IMR-90 (cell line): Measurements from ENCODE around the gene GNAT3. TPM values are rescaled to one million over a fixed set of nuclear protein-coding genes. Genes with fewer than 3 reads are reported as not detected.

ENCODE experiments used
- ATAC-seq: fragments of 200-7000 bp; cut with Tn5 transposase; 2 replicates; pipeline ENCODE4 v1.9.1; 2020; ENCODE audit warnings: low read depth, mild to moderate bottlenecking, moderate library complexity
- BruUV-seq: library from RNA; stranded (reverse); fragments of 400-500 nt; replicated peaks from 2 replicates; lab custom pipeline; 2021; lab: Mats Ljungman, UMichigan
- CTCF ChIA-PET: fragments of 300-600 bp; formaldehyde crosslinking; extraction: SDS; loops from one replicate; lab custom pipeline; 2021; ENCODE audit warnings: antibody characterized with exemption; lab: Yijun Ruan, JAX
- POLR2A ChIA-PET: fragments of 300-600 bp; sonication (Branson Sonifier 250); formaldehyde crosslinking; loops from one replicate; lab custom pipeline; 2022; ENCODE audit warnings: antibody characterized with exemption; ENCODE audit not compliant: unreplicated experiment; lab: Charles Lee
- DNase-seq: peaks from one replicate; pipeline ENCODE4 v3.0.0; 2013
- H2AFZ ChIP-seq: replicated peaks from 2 replicates; pipeline ENCODE3; 2013; ENCODE audit warnings: low read length, mild to moderate bottlenecking; ENCODE audit not compliant: poor library complexity
- H2AK5ac ChIP-seq: 2 replicates; pipeline ENCODE4 v1.6.1; 2013; ENCODE audit warnings: low read depth, low read length, inconsistent platforms
- H2AK9ac ChIP-seq: replicated peaks from 2 replicates; pipeline ENCODE3; 2013; ENCODE audit warnings: mild to moderate bottlenecking, low read depth, low read length, moderate library complexity; ENCODE audit not compliant: poor library complexity
- H2BK120ac ChIP-seq: 2 replicates; pipeline ENCODE4 v1.6.1; 2013; ENCODE audit warnings: low read depth, low read length, inconsistent platforms
- H2BK15ac ChIP-seq: 3 replicates; pipeline ENCODE4 v1.6.1; 2013; ENCODE audit warnings: low read depth, low read length, inconsistent platforms
- H2BK20ac ChIP-seq: 2 replicates; pipeline ENCODE4 v1.6.1; 2013; ENCODE audit warnings: low read depth, mild to moderate bottlenecking, inconsistent platforms, low read length, moderate library complexity
- H2BK5ac ChIP-seq: 2 replicates; pipeline ENCODE4 v1.6.1; 2013; ENCODE audit warnings: mild to moderate bottlenecking, low read depth, low read length, inconsistent platforms; ENCODE audit not compliant: poor library complexity, severe bottlenecking
- H3K14ac ChIP-seq: replicated peaks from 2 replicates; pipeline ENCODE4 v1.6.1; 2013; ENCODE audit warnings: low read depth, low read length, inconsistent platforms
- H3K18ac ChIP-seq: 2 replicates; pipeline ENCODE4 v1.6.1; 2013; ENCODE audit warnings: low read depth, low read length, control low read depth
- H3K23ac ChIP-seq: 2 replicates; pipeline ENCODE4 v1.6.1; 2013; ENCODE audit warnings: low read depth, low read length, inconsistent platforms
- H3K27ac ChIP-seq: 2 replicates; pipeline ENCODE4 v1.5.1; 2013; ENCODE audit warnings: mild to moderate bottlenecking, control low read depth, low read length; ENCODE audit not compliant: insufficient read depth
- H3K27me3 ChIP-seq: 2 replicates; pipeline ENCODE4 v1.6.1; 2013; ENCODE audit warnings: low read length; ENCODE audit not compliant: control insufficient read depth, insufficient read depth
- H3K36me3 ChIP-seq: 2 replicates; pipeline ENCODE4 v1.6.1; 2013; ENCODE audit warnings: low read length, mixed read lengths; ENCODE audit not compliant: control insufficient read depth, insufficient read depth
- H3K4ac ChIP-seq: 2 replicates; pipeline ENCODE4 v1.6.1; 2013; ENCODE audit warnings: low read depth, low read length, inconsistent platforms
- H3K4me1 ChIP-seq: 2 replicates; pipeline ENCODE4 v1.6.1; 2013; ENCODE audit warnings: low read length, mixed read lengths; ENCODE audit not compliant: control insufficient read depth, insufficient read depth
- H3K4me2 ChIP-seq: 2 replicates; pipeline ENCODE4 v1.6.1; 2013; ENCODE audit warnings: low read depth, mild to moderate bottlenecking, control low read depth, low read length, moderate library complexity
- H3K4me3 ChIP-seq: 2 replicates; pipeline ENCODE4 v1.5.1; 2013; ENCODE audit warnings: low read depth, mild to moderate bottlenecking, control low read depth, low read length, moderate library complexity; ENCODE audit not compliant: insufficient read depth
- H3K56ac ChIP-seq: 2 replicates; pipeline ENCODE4 v1.6.1; 2013; ENCODE audit warnings: low read length, inconsistent platforms; ENCODE audit not compliant: insufficient read depth; ENCODE audit errors: extremely low read depth
- H3K79me1 ChIP-seq, 2 experiments: 2 replicates each; pipeline ENCODE4 v1.6.1; 2013; ENCODE audit warnings: low read length in 2 of 2, inconsistent platforms in 1 of 2, low read depth in 1 of 2
- H3K9ac ChIP-seq: 2 replicates; pipeline ENCODE4 v1.6.1; 2013; ENCODE audit warnings: low read depth, low read length, control low read depth
- H3K9me1 ChIP-seq: 2 replicates; pipeline ENCODE4 v1.6.1; 2013; ENCODE audit warnings: low read length, inconsistent platforms; ENCODE audit not compliant: insufficient read depth
- H3K9me3 ChIP-seq: 2 replicates; pipeline ENCODE4 v1.6.1; 2013; ENCODE audit warnings: low read length; ENCODE audit not compliant: control insufficient read depth, insufficient read depth
- H4K20me1 ChIP-seq: 2 replicates; pipeline ENCODE4 v1.6.1; 2013; ENCODE audit warnings: low read length, inconsistent platforms; ENCODE audit not compliant: insufficient read depth
- H4K5ac ChIP-seq: 2 replicates; pipeline ENCODE4 v1.6.1; 2013; ENCODE audit warnings: mild to moderate bottlenecking, low read depth, low read length, control low read depth
- H4K8ac ChIP-seq, 2 experiments: 2 replicates each; pipeline ENCODE4 v1.6.1; 2013; ENCODE audit warnings: low read depth in 2 of 2, low read length in 2 of 2, control low read depth in 1 of 2, inconsistent platforms in 1 of 2
- H4K91ac ChIP-seq: 2 replicates; pipeline ENCODE4 v1.6.1; 2013; ENCODE audit warnings: low read depth, low read length, inconsistent platforms; ENCODE audit not compliant: insufficient read depth
- BHLHE40 ChIP-seq: fragments of 150-350 bp; IDR thresholded peaks from 2 replicates; pipeline ENCODE4 v1.6.1; 2016; ENCODE audit warnings: mild to moderate bottlenecking, low read depth, low read length
- CHD1 ChIP-seq: IDR thresholded peaks from 2 replicates; pipeline ENCODE4 v1.6.1; 2012; ENCODE audit warnings: low read depth, low read length, improper control_type of control experiment
- CTCF ChIP-seq: conservative IDR thresholded peaks from 2 replicates; pipeline ENCODE4 v1.5.1; 2012; ENCODE audit warnings: mild to moderate bottlenecking, low read depth, low read length, improper control_type of control experiment
- ELK1 ChIP-seq: fragments of 150-350 bp; IDR thresholded peaks from 2 replicates; pipeline ENCODE4 v1.6.1; 2016; ENCODE audit warnings: low read depth, mild to moderate bottlenecking, low read length, moderate library complexity, borderline replicate concordance
- FOS ChIP-seq: fragments of 150-350 bp; IDR thresholded peaks from 2 replicates; pipeline ENCODE4 v1.6.1; 2016; ENCODE audit warnings: low read depth, low read length
- MAFK ChIP-seq: IDR thresholded peaks from 2 replicates; pipeline ENCODE4 v1.6.1; 2012; ENCODE audit warnings: low read depth, low read length, improper control_type of control experiment
- MXI1 ChIP-seq: IDR thresholded peaks from 2 replicates; pipeline ENCODE4 v1.6.1; 2012; ENCODE audit warnings: low read depth, mild to moderate bottlenecking, low read length, moderate library complexity, borderline replicate concordance
- NFE2L2 ChIP-seq: fragments of 150-350 bp; IDR thresholded peaks from 2 replicates; pipeline ENCODE4 v1.6.1; 2016; ENCODE audit warnings: low read depth, mild to moderate bottlenecking, low read length
- RAD21 ChIP-seq: IDR thresholded peaks from 2 replicates; pipeline ENCODE4 v1.6.1; 2012; ENCODE audit warnings: low read length, improper control_type of control experiment
- RFX5 ChIP-seq: IDR thresholded peaks from 2 replicates; pipeline ENCODE4 v1.8.0; 2012; ENCODE audit warnings: low read depth, mild to moderate bottlenecking, low read length, moderate library complexity
- WGBS, 2 experiments: methylation state at CpG; one replicate each; pipeline versions ENCODE4 v1.1.5 to v1.1.7; 2013; ENCODE audit warnings: missing lambda C conversion rate in 2 of 2; ENCODE audit not compliant: insufficient read length in 1 of 2; ENCODE audit errors: extremely low coverage in 2 of 2; 5-methylcytosine and 5-hydroxymethylcytosine counted together
- dilution Hi-C: fragments of 300-500 bp; cut with HindIII; formaldehyde crosslinking; loops from one replicate; pipeline ENCODE4 v1.14.3; 2018; ENCODE audit warnings: low sequenced_read_pairs; ENCODE audit not compliant: unreplicated experiment
- in situ Hi-C: fragments of 300-500 bp; cut with MboI; formaldehyde crosslinking; loops from 3 replicates; pipeline ENCODE4 v1.14.3; 2019; ENCODE audit warnings: low sequenced_read_pairs, inconsistent platforms, mixed read lengths
- intact Hi-C: fragments of 100-400 bp; cut with micrococcal nuclease; formaldehyde crosslinking; loops from 2 replicates; pipeline ENCODE4 v1.10.0; 2022
- polyA plus RNA-seq, 3 experiments: library from polyadenylated mRNA; depleted of rRNA; stranded (reverse); fragments of >200 nt; gene quantifications; 2 replicates each; pipeline ENCODE4 v1.2.3, GENCODE V29; 2012; ENCODE audit warnings: low replicate concordance in 1 of 3
- total RNA-seq: library from RNA; depleted of rRNA; stranded (reverse); fragments of >200 nt; gene quantifications from 2 replicates; pipeline ENCODE4 v1.2.3, GENCODE V29; 2012

GNAT3 gene
- total and polyA plus RNA-seq, 2 of the 4 experiments (the other 2 are of a cell fraction), result not detected

GRCh38 chr7:80481196-80481884, 30.5 kb downstream of the GNAT3 start:
- Histone ChIP-seq H2BK120ac (no peak overlapping the region), H4K91ac (no peak overlapping the region), H3K4me1 (no peaks in the 10 kb centered on the region; the same call in 1 of the 2 replicates), H3K4me2 (no peak overlapping the region), H2AK9ac (no peak overlapping the region), H3K9me1 (no peaks in the 10 kb centered on the region), H2BK20ac (no peak overlapping the region), H4K8ac (peak overlapping the region in 1 of 2 experiments; percentile 13; a peak in 2 of 4 replicates), H4K5ac (no peak overlapping the region), H3K56ac (no peak overlapping the region), H3K14ac (peak overlapping the region; percentile 45; the same call in 1 of the 2 replicates), H2BK15ac (no peak overlapping the region; the same call in 2 of the 3 replicates), H3K18ac (peak overlapping the region; percentile 1; the same call in 1 of the 2 replicates), H3K9me3 (no peaks in the 10 kb centered on the region), H3K79me1 (no peaks in the 10 kb centered on the region), H2AK5ac (no peak overlapping the region), H3K36me3 (no peaks in the 10 kb centered on the region), H2BK5ac (no peak overlapping the region), H2AFZ (no peak overlapping the region), H3K27me3 (no peaks in the 10 kb centered on the region), H4K20me1 (no peaks in the 10 kb centered on the region), H3K4ac (no peak overlapping the region), H3K9ac (no peak overlapping the region), H3K23ac (no peak overlapping the region), H3K27ac (no peak overlapping the region), H3K4me3 (no peak overlapping the region)
- intact Hi-C loops, result no loop called here
- dilution Hi-C loops, result no loop called here
- ATAC-seq, result no peak
- ChIA-PET CTCF (no interaction called here), POLR2A (no interaction called here)
- DNase-seq, result no peak
- in situ Hi-C loops, result no loop called here
- TF ChIP-seq MXI1 (no peak), BHLHE40 (no peak), CHD1 (no peak), FOS (no peak), RFX5 (no peak), CTCF (no peak), MAFK (no peak), ELK1 (no peak), RAD21 (no peak), NFE2L2 (no peak)
- no CpG with 5 or more reads among the region's 2 CpGs for WGBS, 2 experiments
- BruUV-seq, result no TSS peak
